Left lung (tissue), 10 donors: Measurements from ENCODE around the gene SPRED3. TPM values are rescaled to one million over a fixed set of nuclear protein-coding genes. Genes with fewer than 3 reads are reported as not detected.

Experiments
- ATAC-seq: fragments of 200-7000 bp; cut with Tn5 transposase; one replicate; pipeline ENCODE4 v1.9.1; 2020; ENCODE audit warnings: moderate library complexity
- DNase-seq, 4 donors: peaks; one replicate each; pipeline ENCODE4 v3.0.0-alpha.2; 2013 to 2020
- H3K27ac ChIP-seq, 2 donors: fragments of 200-600 bp; sonication (generic) in 1 of 2; one replicate each; pipeline versions ENCODE4 v1.5.0 to v1.8.0; 2020 to 2021
- H3K27me3 ChIP-seq, 2 donors: fragments of 200-600 bp; sonication (generic) in 1 of 2; one replicate each; pipeline versions ENCODE4 v1.5.0 to v1.8.0; 2020 to 2021
- H3K36me3 ChIP-seq, 2 donors: fragments of 200-600 bp; sonication (generic) in 1 of 2; one replicate each; pipeline versions ENCODE4 v1.5.0 to v1.8.0; 2020 to 2021
- H3K4me1 ChIP-seq, 2 donors: fragments of 200-600 bp; one replicate each; pipeline ENCODE4 v1.8.0; 2021
- H3K4me3 ChIP-seq, 2 donors: fragments of 200-600 bp; sonication (generic) in 1 of 2; one replicate each; pipeline versions ENCODE4 v1.5.0 to v1.8.0; 2020 to 2021; ENCODE audit warnings: mild to moderate bottlenecking in 1 of 2
- H3K9me3 ChIP-seq, 2 donors: fragments of 200-600 bp; sonication (generic) in 1 of 2; one replicate each; pipeline versions ENCODE4 v1.5.0 to v1.8.0; 2020 to 2021
- CTCF ChIP-seq, 2 donors: fragments of 200-600 bp; sonication (generic) in 1 of 2; IDR thresholded peaks; one replicate each; pipeline versions ENCODE4 v1.5.0 to v1.8.0; 2021; ENCODE audit warnings: antibody characterized with exemption in 2 of 2
- intact Hi-C, 2 donors: fragments of 100-400 bp; cut with DNase I; formaldehyde crosslinking; loops; one replicate each; pipeline versions ENCODE4 v1.11.2 to v1.14.2; 2022
- polyA plus RNA-seq, 6 donors: library from polyadenylated mRNA; unstranded; fragments of 120-200 nt; gene quantifications; one replicate each; pipeline ENCODE4 v1.2.1, GENCODE V29; 2013; ENCODE audit not compliant: insufficient read length in 6 of 6
- total RNA-seq, 2 donors: library from RNA; stranded (reverse); fragmentation: NEBNext Ultra II Directional; extraction: Animal tissue kit (Norgen Biotek cat#: 25700); gene quantifications; one replicate each; pipeline ENCODE4 v1.2.1, GENCODE V29; 2021
- donor health status: DM: no; HTN: yes; CAD: no.
- donor health status: DM: no; HTN: no; CAD: no.

The SPRED3 gene
- total and polyA plus RNA-seq, 8 donors = 0.27 to 1.9 (median 0.38) TPM

- intact Hi-C loops = no loop called here
- Histone ChIP-seq H3K27me3 (peaks cover 15 to 97% of the 10 kb centered on the region in 2 donors), H3K4me1 (peaks cover 17 to 44% of the 10 kb centered on the region in 2 donors), H3K9me3 (no peaks in the 10 kb centered on the region), H3K27ac (peak overlapping the region in 1 of 2 donors; percentile 65), H3K4me3 (no peak overlapping the region), H3K36me3 (peaks cover 0 to 12% of the 10 kb centered on the region in 2 donors)
- peak in 1 of 4 donors; percentile 13 for DNase-seq
- no peak for TF ChIP-seq CTCF (IDR thresholded peaks at IDR 0.05)
- no peak for ATAC-seq
Measured at GRCh38 chr19:38389957-38390924, 1.7 kb downstream of the SPRED3 start.

GRCh38 chr19:38391911-38392464 is 3.5 kb downstream of the SPRED3 start:
- H3K36me3 ChIP-seq = no peaks in the 10 kb centered on the region
- H3K27ac ChIP-seq = no peak overlapping the region
- ATAC-seq (no peak), DNase-seq (no peak)
- H3K9me3 ChIP-seq = no peaks in the 10 kb centered on the region
- H3K4me3 ChIP-seq = no peak overlapping the region
- peaks cover 33 to 97% of the 10 kb centered on the region in 2 donors for H3K27me3 ChIP-seq
- intact Hi-C loops = no loop called here
- peaks cover 11 to 35% of the 10 kb centered on the region in 2 donors for H3K4me1 ChIP-seq
- no peak for TF ChIP-seq CTCF (IDR thresholded peaks at IDR 0.05)

DNA sequence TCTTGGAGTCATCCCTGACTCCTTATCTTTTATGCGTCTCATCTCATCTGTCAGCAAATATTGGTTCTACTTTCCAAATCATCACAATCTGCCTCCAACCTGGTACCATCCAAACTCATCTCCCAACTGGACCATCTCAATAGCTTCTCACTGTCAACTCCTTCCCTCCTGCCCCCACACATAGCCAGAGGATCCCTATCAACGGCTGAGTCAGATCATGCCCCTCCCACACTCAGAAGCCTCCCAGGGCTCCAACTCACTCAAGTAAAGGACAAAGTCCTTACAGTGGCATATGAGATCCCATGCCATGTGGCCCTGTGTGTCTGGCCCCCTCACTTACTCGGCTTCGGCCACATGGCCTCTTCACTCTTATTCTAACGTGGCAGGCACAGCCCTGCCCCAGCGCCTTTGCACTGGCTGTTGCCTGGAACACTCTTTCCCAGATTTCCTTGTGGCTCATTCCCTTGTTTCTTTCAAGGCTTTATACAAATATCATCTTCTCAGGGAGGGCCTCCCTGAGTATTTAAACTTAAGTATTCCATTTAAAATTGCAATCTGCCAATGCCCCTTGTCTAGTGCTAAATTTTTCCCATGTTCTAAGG is 4.3 kb downstream of the SPRED3 start:
- ATAC-seq (no peak), DNase-seq (no peak)
- H3K27ac ChIP-seq = no peak overlapping the region
- peaks cover 39 to 97% of the 10 kb centered on the region in 2 donors for H3K27me3 ChIP-seq
- H3K36me3 ChIP-seq = no peaks in the 10 kb centered on the region
- H3K9me3 ChIP-seq = no peaks in the 10 kb centered on the region
- intact Hi-C loops = no loop called here
- TF ChIP-seq CTCF (IDR thresholded peaks at IDR 0.05) = no peak
- peaks cover 9 to 27% of the 10 kb centered on the region in 2 donors for H3K4me1 ChIP-seq
- H3K4me3 ChIP-seq = no peak overlapping the region

- peak; percentile 21 for ATAC-seq
- intact Hi-C loops = no loop called here
- H3K4me1 ChIP-seq = peaks cover 0 to 10% of the 10 kb centered on the region in 2 donors
- H3K27ac ChIP-seq = no peak overlapping the region
- peaks cover 45 to 97% of the 10 kb centered on the region in 2 donors for H3K27me3 ChIP-seq
- peak in 1 of 4 donors; percentile 36 for DNase-seq
- H3K36me3 ChIP-seq = no peaks in the 10 kb centered on the region
- no peaks in the 10 kb centered on the region for H3K9me3 ChIP-seq
- TF ChIP-seq CTCF (IDR thresholded peaks at IDR 0.05) = no peak
- H3K4me3 ChIP-seq = no peak overlapping the region
Measured at GRCh38 chr19:38394488-38394887, 6.0 kb downstream of the SPRED3 start.
